ENCODE measurements around the gene SLC25A26. TPM values are rescaled to one million over a fixed set of nuclear protein-coding genes. Genes with fewer than 3 reads are reported as not detected.

Gene SLC25A26
- total and polyA plus RNA-seq, 12 donors = 12.1 to 44.2 (median 31.0) TPM

DNA sequence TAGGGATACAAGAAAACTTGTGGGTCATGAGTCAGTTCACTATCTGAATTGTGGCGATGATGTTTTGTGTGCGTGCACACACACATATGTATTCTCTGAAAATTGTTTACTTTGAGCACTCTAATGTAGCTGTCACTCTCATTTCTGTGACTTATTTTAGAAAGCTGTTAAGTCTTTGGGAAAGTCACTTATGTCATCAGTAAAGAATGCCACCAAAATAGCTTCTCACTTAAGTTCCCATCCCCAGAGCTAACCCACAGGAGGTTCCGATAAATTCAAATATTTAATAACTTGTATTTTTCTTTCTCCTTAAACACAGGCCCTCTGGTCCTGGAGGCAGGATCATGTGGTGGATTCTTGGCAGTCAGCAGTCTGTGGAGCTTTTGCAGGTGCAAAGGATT, 141.7 kb downstream of the SLC25A26 start:
- ATAC-seq = peak in 6 of 8 donors; percentile 39 to 67 (median 49)
- TF ChIP-seq, protein P1, sequence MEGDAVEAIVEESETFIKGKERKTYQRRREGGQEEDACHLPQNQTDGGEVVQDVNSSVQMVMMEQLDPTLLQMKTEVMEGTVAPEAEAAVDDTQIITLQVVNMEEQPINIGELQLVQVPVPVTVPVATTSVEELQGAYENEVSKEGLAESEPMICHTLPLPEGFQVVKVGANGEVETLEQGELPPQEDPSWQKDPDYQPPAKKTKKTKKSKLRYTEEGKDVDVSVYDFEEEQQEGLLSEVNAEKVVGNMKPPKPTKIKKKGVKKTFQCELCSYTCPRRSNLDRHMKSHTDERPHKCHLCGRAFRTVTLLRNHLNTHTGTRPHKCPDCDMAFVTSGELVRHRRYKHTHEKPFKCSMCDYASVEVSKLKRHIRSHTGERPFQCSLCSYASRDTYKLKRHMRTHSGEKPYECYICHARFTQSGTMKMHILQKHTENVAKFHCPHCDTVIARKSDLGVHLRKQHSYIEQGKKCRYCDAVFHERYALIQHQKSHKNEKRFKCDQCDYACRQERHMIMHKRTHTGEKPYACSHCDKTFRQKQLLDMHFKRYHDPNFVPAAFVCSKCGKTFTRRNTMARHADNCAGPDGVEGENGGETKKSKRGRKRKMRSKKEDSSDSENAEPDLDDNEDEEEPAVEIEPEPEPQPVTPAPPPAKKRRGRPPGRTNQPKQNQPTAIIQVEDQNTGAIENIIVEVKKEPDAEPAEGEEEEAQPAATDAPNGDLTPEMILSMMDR (IDR thresholded peaks at IDR 0.05) = no peak
- peak overlapping the region in 9 of 10 donors; percentile 1 to 63 (median 37) for H3K27ac ChIP-seq
- no peaks in the 10 kb centered on the region for H3K9me3 ChIP-seq
- no peaks in the 10 kb centered on the region for H3K27me3 ChIP-seq
- H3K4me3 ChIP-seq = no peak overlapping the region
- H3K36me3 ChIP-seq = no peaks in the 10 kb centered on the region
- DNase-seq = no peak
- peaks cover 0 to 54% (median 19%) of the 10 kb centered on the region in 9 donors for H3K4me1 ChIP-seq
- intact Hi-C loops (cut with DNase I) = no loop called here
- WGBS, 2 donors = 33 to 45% methylated on average over 3 of the region's 3 CpGs

GRCh38 chr3:66363148-66363547, 142.3 kb downstream of the SLC25A26 start:
- no peak for ATAC-seq
- no peaks in the 10 kb centered on the region for H3K36me3 ChIP-seq
- no peak overlapping the region for H3K4me3 ChIP-seq
- 80 to 86% methylated on average over 6 of the region's 6 CpGs for WGBS, 2 donors
- H3K27ac ChIP-seq = peak overlapping the region in 8 of 10 donors; percentile 8 to 63 (median 45)
- TF ChIP-seq, protein P1 (IDR thresholded peaks at IDR 0.05) = no peak
- no peak for DNase-seq
- intact Hi-C loops (cut with DNase I) = no loop called here
- H3K9me3 ChIP-seq = no peaks in the 10 kb centered on the region
- no peaks in the 10 kb centered on the region for H3K27me3 ChIP-seq
- peaks cover 0 to 58% (median 23%) of the 10 kb centered on the region in 9 donors for H3K4me1 ChIP-seq

DNA sequence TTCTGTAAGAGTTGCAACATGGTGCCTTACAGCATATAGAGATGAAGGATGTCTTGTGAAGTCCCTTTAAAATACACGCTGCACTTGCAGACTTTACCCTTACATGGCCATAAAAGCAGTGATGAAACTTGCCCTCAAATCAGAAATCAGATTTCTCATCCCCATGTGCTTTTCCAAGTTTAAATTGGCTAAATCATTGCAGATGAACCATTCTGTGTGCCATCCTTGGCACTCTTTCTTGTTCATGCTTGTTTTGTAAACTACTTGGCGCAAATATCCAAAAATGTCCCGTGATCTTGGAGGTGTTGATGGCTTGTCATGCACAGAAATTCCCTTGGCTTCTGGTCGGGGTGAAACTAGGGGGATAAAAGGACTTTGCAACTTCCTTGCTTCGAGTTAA, 144.3 kb downstream of the SLC25A26 start:
- ATAC-seq = peak in 4 of 8 donors; percentile 27 to 54 (median 40)
- no peak for DNase-seq
- no peaks in the 10 kb centered on the region for H3K36me3 ChIP-seq
- peak overlapping the region in 6 of 10 donors; percentile 17 to 73 (median 62) for H3K27ac ChIP-seq
- 45 to 58% methylated on average over 5 of the region's 5 CpGs for WGBS, 2 donors
- TF ChIP-seq, protein P1 (IDR thresholded peaks at IDR 0.05) = no peak
- H3K4me3 ChIP-seq = no peak overlapping the region
- no peaks in the 10 kb centered on the region for H3K27me3 ChIP-seq
- peaks cover 0 to 57% (median 29%) of the 10 kb centered on the region in 9 donors for H3K4me1 ChIP-seq
- intact Hi-C loops (cut with DNase I) = no loop called here
- H3K9me3 ChIP-seq = no peaks in the 10 kb centered on the region

DNA sequence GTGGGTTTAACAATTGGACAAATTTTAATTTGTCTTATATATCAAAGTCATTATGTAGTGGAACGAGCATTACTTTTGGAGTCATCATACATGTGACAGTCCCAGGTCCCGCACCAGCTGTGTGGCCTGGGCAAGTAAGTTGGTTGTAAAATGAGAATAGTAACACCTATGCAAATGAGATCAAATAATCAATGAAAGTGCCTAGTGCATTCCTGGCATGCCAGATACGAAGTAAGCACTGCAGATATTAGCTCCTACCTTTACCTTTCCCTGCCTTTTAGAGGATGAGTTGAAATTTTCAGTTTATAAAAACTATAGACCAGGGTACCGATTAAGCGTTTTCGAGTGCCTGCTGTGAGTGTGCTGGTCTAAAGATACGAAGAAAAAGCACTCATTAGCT, 145.9 kb downstream of the SLC25A26 start:
- no peak overlapping the region for H3K4me3 ChIP-seq
- no peak for ATAC-seq
- intact Hi-C loops (cut with DNase I) = no loop called here
- no peaks in the 10 kb centered on the region for H3K9me3 ChIP-seq
- H3K27ac ChIP-seq = peak overlapping the region in 4 of 10 donors; percentile 61 to 73 (median 68)
- H3K36me3 ChIP-seq = peaks cover 0 to 4% (median 0%) of the 10 kb centered on the region in 9 donors
- no peak for DNase-seq
- TF ChIP-seq, protein P1 (IDR thresholded peaks at IDR 0.05) = no peak
- H3K27me3 ChIP-seq = no peaks in the 10 kb centered on the region
- 93 to 95% methylated on average over 7 of the region's 7 CpGs for whole genome bisulfite sequencing, 2 donors
- peaks cover 0 to 65% (median 29%) of the 10 kb centered on the region in 9 donors for H3K4me1 ChIP-seq

All from heart right ventricle (tissue), 16 donors.